Skeletal muscle satellite cell (primary cell): ENCODE results near the gene CAMTA1.
"Not testable (repeated sequence)": the region's sequence is repeated elsewhere in the genome, so short reads cannot be mapped to it uniquely, and the experiment has no call there.

ENCODE experiments used
- H3K27me3 ChIP-seq: 2 replicates; pipeline ENCODE4 v1.7.0; 2013; ENCODE audit warnings: low read length; ENCODE audit not compliant: control insufficient read depth, insufficient read depth
- H3K36me3 ChIP-seq: 2 replicates; pipeline ENCODE4 v1.7.0; 2013; ENCODE audit warnings: mild to moderate bottlenecking, control low read depth, low read length; ENCODE audit not compliant: insufficient read depth
- H3K4me1 ChIP-seq: 2 replicates; pipeline ENCODE4 v1.7.0; 2013; ENCODE audit warnings: low read length; ENCODE audit not compliant: control insufficient read depth, insufficient read depth
- H3K4me2 ChIP-seq: 2 replicates; pipeline ENCODE4 v1.7.0; 2013; ENCODE audit warnings: mild to moderate bottlenecking, low read length
- H3K4me3 ChIP-seq: 2 replicates; pipeline ENCODE4 v1.7.0; 2013; ENCODE audit warnings: low read length
- H3K9ac ChIP-seq: 2 replicates; pipeline ENCODE4 v1.7.0; 2013; ENCODE audit warnings: mild to moderate bottlenecking, low read depth, low read length, moderate library complexity
- H3K9me3 ChIP-seq: replicated peaks from 2 replicates; pipeline ENCODE4 v1.7.0; 2013; ENCODE audit warnings: mild to moderate bottlenecking, control low read depth, low read length

The CAMTA1 gene

GRCh38 chr1:7783826-7784491 lies 998.7 kb downstream of the CAMTA1 start, which contains the start of gene PER3:
Gene PER3 (plus strand): TSS chr1:7784291. CDS start chr1:7784878, 587 bp downstream.
- H3K4me3 ChIP-seq, result peak within 1 kb of the TSS; percentile 71
- H3K4me1 ChIP-seq, result peaks cover 12% of the 10 kb centered on the region
- H3K4me2 ChIP-seq, result peak within 1 kb of the TSS; percentile 96
- peak within 1 kb of the TSS; percentile 62 for H3K9ac ChIP-seq
- no peaks in the 10 kb centered on the region for H3K27me3 ChIP-seq
- H3K36me3 ChIP-seq, result peaks cover 19% of the 10 kb centered on the region
- H3K9me3 ChIP-seq, result no peaks in the 10 kb centered on the region

- Histone ChIP-seq H3K4me2 (peak overlapping the region; percentile 82), H3K27me3 (no peaks in the 10 kb centered on the region), H3K4me1 (peaks cover 12% of the 10 kb centered on the region), H3K9me3 (no peaks in the 10 kb centered on the region), H3K4me3 (peak overlapping the region; percentile 71), H3K9ac (peak overlapping the region; percentile 43), H3K36me3 (peaks cover 14% of the 10 kb centered on the region)
These were observed 999.3 kb downstream of the CAMTA1 start for GRCh38 chr1:7784492-7785071.

- Histone ChIP-seq H3K9me3 (no peaks in the 10 kb centered on the region), H3K27me3 (no peaks in the 10 kb centered on the region)
These were observed 999.9 kb downstream of the CAMTA1 start for GRCh38 chr1:7785108-7785507.

GRCh38 chr1:7786795-7787194 lies 1001.5 kb downstream of the CAMTA1 start:
- Histone ChIP-seq H3K9ac (no peak overlapping the region), H3K9me3 (no peaks in the 10 kb centered on the region), H3K4me2 (no peak overlapping the region), H3K27me3 (no peaks in the 10 kb centered on the region), H3K4me3 (no peak overlapping the region), H3K36me3 (no peaks in the 10 kb centered on the region), H3K4me1 (peaks cover 12% of the 10 kb centered on the region)

More at GRCh38 chr1:7785108-7785507, 999.9 kb downstream of the CAMTA1 start:
- Histone ChIP-seq H3K9ac (no peak overlapping the region), H3K4me1 (peaks cover 12% of the 10 kb centered on the region), H3K4me2 (no peak overlapping the region), H3K4me3 (no peak overlapping the region), H3K36me3 (peaks cover 10% of the 10 kb centered on the region)

- no peak overlapping the region for H3K4me3 ChIP-seq
- no peaks in the 10 kb centered on the region for H3K9me3 ChIP-seq
- no peak overlapping the region for H3K9ac ChIP-seq
- no peaks in the 10 kb centered on the region for H3K27me3 ChIP-seq
- no peaks in the 10 kb centered on the region for H3K36me3 ChIP-seq
- no peaks in the 10 kb centered on the region for H3K4me1 ChIP-seq
- H3K4me2 ChIP-seq, result no peak overlapping the region
These were observed 1004.6 kb downstream of the CAMTA1 start for GRCh38 chr1:7789828-7790227.

GRCh38 chr1:7791027-7791426 lies 1005.8 kb downstream of the CAMTA1 start:
- H3K4me3 ChIP-seq, H3K4me2 ChIP-seq, H3K36me3 ChIP-seq, H3K27me3 ChIP-seq, H3K9me3 ChIP-seq, H3K9ac ChIP-seq, H3K4me1 ChIP-seq: not testable (repeated sequence)

GRCh38 chr1:7795406-7795805 lies 1010.2 kb downstream of the CAMTA1 start:
- no peaks in the 10 kb centered on the region for H3K27me3 ChIP-seq

GRCh38 chr1:7805460-7805859 lies 1020.2 kb downstream of the CAMTA1 start:
- H3K36me3 ChIP-seq, result no peaks in the 10 kb centered on the region
- no peak overlapping the region for H3K9ac ChIP-seq
- H3K4me1 ChIP-seq, result peaks cover 3% of the 10 kb centered on the region
- H3K9me3 ChIP-seq, result no peaks in the 10 kb centered on the region
- no peaks in the 10 kb centered on the region for H3K27me3 ChIP-seq
- H3K4me3 ChIP-seq, result no peak overlapping the region
- H3K4me2 ChIP-seq, result no peak overlapping the region

More at GRCh38 chr1:7795406-7795805, 1010.2 kb downstream of the CAMTA1 start:
- Histone ChIP-seq H3K9me3 (no peaks in the 10 kb centered on the region), H3K4me1 (no peaks in the 10 kb centered on the region), H3K9ac (no peak overlapping the region), H3K4me2 (no peak overlapping the region), H3K4me3 (no peak overlapping the region), H3K36me3 (no peaks in the 10 kb centered on the region)

GRCh38 chr1:7808253-7808844 lies 1023.1 kb downstream of the CAMTA1 start:
- no peak overlapping the region for H3K4me2 ChIP-seq
- no peaks in the 10 kb centered on the region for H3K36me3 ChIP-seq
- peaks cover 6% of the 10 kb centered on the region for H3K4me1 ChIP-seq
- H3K27me3 ChIP-seq, result no peaks in the 10 kb centered on the region
- H3K4me3 ChIP-seq, result no peak overlapping the region
- H3K9me3 ChIP-seq, result peaks cover 4% of the 10 kb centered on the region
- no peak overlapping the region for H3K9ac ChIP-seq

- H3K36me3 ChIP-seq, result no peaks in the 10 kb centered on the region
- no peak overlapping the region for H3K9ac ChIP-seq
- H3K9me3 ChIP-seq, result peaks cover 9% of the 10 kb centered on the region
These were observed 1024.5 kb downstream of the CAMTA1 start for GRCh38 chr1:7809742-7810141.

GRCh38 chr1:7810395-7810794 lies 1025.1 kb downstream of the CAMTA1 start:
- no peaks in the 10 kb centered on the region for H3K27me3 ChIP-seq
- no peak overlapping the region for H3K4me2 ChIP-seq
- H3K36me3 ChIP-seq, result no peaks in the 10 kb centered on the region
- H3K9ac ChIP-seq, result no peak overlapping the region
- H3K9me3 ChIP-seq, result peaks cover 9% of the 10 kb centered on the region
- peaks cover 6% of the 10 kb centered on the region for H3K4me1 ChIP-seq
- no peak overlapping the region for H3K4me3 ChIP-seq

More at GRCh38 chr1:7809742-7810141, 1024.5 kb downstream of the CAMTA1 start:
- Histone ChIP-seq H3K4me1 (peaks cover 6% of the 10 kb centered on the region), H3K27me3 (no peaks in the 10 kb centered on the region), H3K4me3 (no peak overlapping the region), H3K4me2 (no peak overlapping the region)
